ENCODE data around the gene MSRB1.

DNA sequence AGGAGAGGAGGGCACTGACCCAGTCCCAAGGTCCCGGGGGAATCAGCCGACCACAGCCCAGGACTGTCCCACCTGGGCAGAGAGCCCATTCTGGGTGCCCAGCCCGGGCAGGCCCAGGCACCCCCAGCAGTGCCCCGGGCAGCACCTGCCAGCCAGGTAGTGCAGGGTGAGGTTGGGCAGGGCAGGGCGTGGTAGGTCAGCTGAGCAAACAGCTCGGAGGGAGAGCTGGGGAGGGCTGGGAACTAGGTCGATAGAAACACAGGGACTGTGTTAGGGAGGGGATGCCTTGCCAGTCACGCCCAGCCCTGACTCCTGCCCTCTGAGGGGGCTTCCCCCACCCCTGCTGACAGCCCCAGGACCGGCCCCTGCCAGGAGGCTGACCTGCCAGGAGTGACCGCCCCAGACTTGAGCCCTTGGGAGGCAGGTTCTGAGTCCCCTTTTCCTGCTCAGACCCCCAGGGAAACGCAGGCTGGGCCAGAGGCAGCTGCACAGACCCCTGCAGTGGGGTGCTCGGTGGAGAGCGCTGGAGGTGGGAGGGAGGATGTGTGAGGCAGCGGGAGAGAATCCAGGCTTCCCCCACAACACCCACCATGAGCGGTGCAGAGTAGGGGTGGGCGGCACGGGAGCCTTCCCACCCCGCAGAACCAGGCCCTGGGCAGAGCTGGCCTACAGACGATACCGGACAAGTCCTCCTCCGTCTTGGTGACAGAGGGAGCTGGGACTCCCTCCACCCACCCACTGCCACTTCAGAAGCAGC is 29.5 kb downstream of the MSRB1 start:
- TF ChIP-seq BRCA1 (IDR thresholded peaks at IDR 0.05; ENCODE audit: low read depth, low read length) (no peak), TBP (IDR thresholded peaks at IDR 0.05; ENCODE audit: low read depth, low read length) (no peak), POLR2AphosphoS5 (IDR thresholded peaks at IDR 0.05; ENCODE audit: low read depth, low read length) (no peak), SUZ12 (IDR thresholded peaks at IDR 0.05; ENCODE audit: low read length) (no peak), JUN (IDR thresholded peaks at IDR 0.05; ENCODE audit: low read depth, low read length) (no peak), SP1 (IDR thresholded peaks at IDR 0.05; ENCODE audit: low read depth, low read length) (no peak), BCL11A (IDR thresholded peaks at IDR 0.05; ENCODE audit: low read depth in 2 of 2, low read length in 2 of 2) (no peak), POLR2A (IDR thresholded peaks at IDR 0.05; ENCODE audit: control extremely low read depth in 1 of 2, low read depth in 2 of 2, low read length in 2 of 2) (no peak), EZH2 (IDR thresholded peaks at IDR 0.05; ENCODE audit: low read depth, low read length, severe bottlenecking) (no peak), SIX5 (IDR thresholded peaks at IDR 0.05; ENCODE audit: low read depth, low read length) (no peak), TAF1 (IDR thresholded peaks at IDR 0.05; ENCODE audit: low read depth, low read length) (no peak), TCF12 (IDR thresholded peaks at IDR 0.05; ENCODE audit: low read depth, low read length) (no peak)
- TF ChIP-seq, protein P1, sequence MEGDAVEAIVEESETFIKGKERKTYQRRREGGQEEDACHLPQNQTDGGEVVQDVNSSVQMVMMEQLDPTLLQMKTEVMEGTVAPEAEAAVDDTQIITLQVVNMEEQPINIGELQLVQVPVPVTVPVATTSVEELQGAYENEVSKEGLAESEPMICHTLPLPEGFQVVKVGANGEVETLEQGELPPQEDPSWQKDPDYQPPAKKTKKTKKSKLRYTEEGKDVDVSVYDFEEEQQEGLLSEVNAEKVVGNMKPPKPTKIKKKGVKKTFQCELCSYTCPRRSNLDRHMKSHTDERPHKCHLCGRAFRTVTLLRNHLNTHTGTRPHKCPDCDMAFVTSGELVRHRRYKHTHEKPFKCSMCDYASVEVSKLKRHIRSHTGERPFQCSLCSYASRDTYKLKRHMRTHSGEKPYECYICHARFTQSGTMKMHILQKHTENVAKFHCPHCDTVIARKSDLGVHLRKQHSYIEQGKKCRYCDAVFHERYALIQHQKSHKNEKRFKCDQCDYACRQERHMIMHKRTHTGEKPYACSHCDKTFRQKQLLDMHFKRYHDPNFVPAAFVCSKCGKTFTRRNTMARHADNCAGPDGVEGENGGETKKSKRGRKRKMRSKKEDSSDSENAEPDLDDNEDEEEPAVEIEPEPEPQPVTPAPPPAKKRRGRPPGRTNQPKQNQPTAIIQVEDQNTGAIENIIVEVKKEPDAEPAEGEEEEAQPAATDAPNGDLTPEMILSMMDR (IDR thresholded peaks at IDR 0.05; ENCODE audit: control extremely low read depth in 1 of 3, insufficient read depth in 1 of 3, low read depth in 1 of 3, low read length in 3 of 3): no peak
- TF ChIP-seq, protein P2, sequence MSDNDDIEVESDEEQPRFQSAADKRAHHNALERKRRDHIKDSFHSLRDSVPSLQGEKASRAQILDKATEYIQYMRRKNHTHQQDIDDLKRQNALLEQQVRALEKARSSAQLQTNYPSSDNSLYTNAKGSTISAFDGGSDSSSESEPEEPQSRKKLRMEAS (IDR thresholded peaks at IDR 0.05): no peak

All from H1 (cell line).